Transverse colon (tissue), 4 donors: ENCODE data around the gene PCGF6. TPM values are rescaled to one million over a fixed set of nuclear protein-coding genes. Genes with fewer than 3 reads are reported as not detected.

ENCODE experiments used
- DNase-seq: peaks from one replicate; pipeline ENCODE4 v3.0.0-alpha.2; 2019
- H3K27ac ChIP-seq, 4 donors: fragments of 200-600 bp; sonication (generic); 2 replicates each; pipeline ENCODE4 v1.5.1; 2016 to 2018; ENCODE audit warnings: inconsistent platforms in 4 of 4
- H3K27me3 ChIP-seq: fragments of 200-600 bp; sonication (generic); 2 replicates; pipeline ENCODE4 v1.5.1; 2017; ENCODE audit warnings: inconsistent platforms
- H3K36me3 ChIP-seq, 4 donors: fragments of 200-600 bp; sonication (generic); 2 replicates each; pipeline ENCODE4 v1.5.1; 2017 to 2019; ENCODE audit warnings: inconsistent platforms in 4 of 4
- H3K4me1 ChIP-seq, 4 donors: fragments of 200-600 bp; sonication (generic); 2 replicates each; pipeline ENCODE4 v1.5.1; 2017 to 2020; ENCODE audit warnings: inconsistent platforms in 4 of 4
- H3K4me3 ChIP-seq, 4 donors: fragments of 200-600 bp; sonication (generic); 1 replicate in 1 of 4; 2 replicates in 3 of 4; pipeline versions ENCODE4 v1.5.1 to v1.6.1; 2017 to 2019; ENCODE audit warnings: inconsistent platforms in 4 of 4
- H3K9me3 ChIP-seq, 2 donors: fragments of 200-600 bp; sonication (generic); 2 replicates each; pipeline ENCODE4 v1.5.1; 2017 to 2019; ENCODE audit warnings: inconsistent platforms in 2 of 2
- CTCF ChIP-seq, 5 experiments: fragments of 200-600 bp in 3 of 5; fragments of 450-650 bp in 2 of 5; sonication (generic) in 3 of 5; IDR thresholded peaks; 1 replicate in 2 of 5; 2 replicates in 3 of 5; pipeline ENCODE4 v1.5.1; 2016 to 2017; ENCODE audit warnings: antibody characterized with exemption in 5 of 5, inconsistent platforms in 3 of 5, mild to moderate bottlenecking in 2 of 5, moderate library complexity in 1 of 5
- EP300 ChIP-seq: sonication (generic); formaldehyde crosslinking; IDR thresholded peaks from one replicate; pipeline ENCODE4 v1.6.1; 2017; ENCODE audit warnings: antibody characterized with exemption, low read depth
- POLR2A ChIP-seq: fragments of 450-650 bp; IDR thresholded peaks from one replicate; pipeline ENCODE4 v1.6.1; 2016; ENCODE audit warnings: antibody characterized with exemption, mild to moderate bottlenecking, moderate library complexity
- POLR2AphosphoS5 ChIP-seq, 3 donors: sonication (generic); formaldehyde crosslinking; IDR thresholded peaks; one replicate each; pipeline ENCODE4 v1.6.1; 2016; ENCODE audit warnings: antibody characterized with exemption in 3 of 3
- WGBS, 2 donors: methylation state at CpG; one replicate each; pipeline ENCODE4 v1.1.5; 2018; ENCODE audit warnings: low coverage in 1 of 2; 5-methylcytosine and 5-hydroxymethylcytosine counted together
- in situ Hi-C, 4 donors: fragments of 200-750 bp; cut with MboI; loops; one replicate each; pipeline versions ENCODE4 v1.15.0 to v1.15.1; 2017; ENCODE audit warnings: low sequenced_read_pairs in 3 of 4, low pct_ligation_motif_present in 1 of 4, low pct_unique_long_range_greater_than_20kb in 1 of 4
- intact Hi-C: fragments of 100-400 bp; cut with DNase I; formaldehyde crosslinking; loops from one replicate; pipeline ENCODE4 v1.15.1; 2023; ENCODE audit warnings: low total_unique reads
- total RNA-seq, 4 donors: library from RNA; depleted of rRNA; stranded (reverse); fragments of >200 nt; gene quantifications; one replicate each; pipeline ENCODE4 v1.1.0, GENCODE V29; 2016

PCGF6 gene
- total RNA-seq: 10 to 100 TPM in 3 of 4 donors, 1 to 10 TPM in 1; 5.9 to 44.5 (median 21.6) TPM

GRCh38 chr10:103350517-103351260 is at the start of gene PCGF6:
PCGF6 (minus strand) TSS chr10:103351140; CDS start chr10:103351066, 74 bp downstream.
- DNase-seq: peak; percentile 81
- TF ChIP-seq POLR2AphosphoS5 (IDR thresholded peaks at IDR 0.05): peak in 1 of 3 donors; percentile 13
- no peak for TF ChIP-seq CTCF (IDR thresholded peaks at IDR 0.05)
- in situ Hi-C loops (no loop called here), intact Hi-C loops (no loop called here)
- no peaks in the 10 kb centered on the region for H3K9me3 ChIP-seq
- peak within 1 kb of the TSS; percentile 85 to 90 (median 88) for H3K27ac ChIP-seq
- peak within 1 kb of the TSS; percentile 70 to 93 (median 82) for H3K4me3 ChIP-seq
- peaks cover 0 to 19% (median 10%) of the 10 kb centered on the region in 4 donors for H3K4me1 ChIP-seq
- WGBS, 2 donors: 1% methylated on average over 45 of the region's 82 CpGs; no CpG with 5 or more reads in 1 of the 2 donors
- H3K27me3 ChIP-seq: no peaks in the 10 kb centered on the region
- peaks cover 0 to 23% (median 5%) of the 10 kb centered on the region in 4 donors for H3K36me3 ChIP-seq

GRCh38 chr10:103397191-103397825 is 46.4 kb upstream of the PCGF6 start:
- no peaks in the 10 kb centered on the region for H3K9me3 ChIP-seq
- in situ Hi-C loops: no loop called here
- TF ChIP-seq POLR2AphosphoS5 (IDR thresholded peaks at IDR 0.05) (no peak), CTCF (IDR thresholded peaks at IDR 0.05) (no peak), POLR2A (no peak), EP300 (no peak)
- H3K4me1 ChIP-seq: peaks cover 9 to 41% (median 32%) of the 10 kb centered on the region in 4 donors
- H3K27me3 ChIP-seq: no peaks in the 10 kb centered on the region
- H3K36me3 ChIP-seq: peaks cover 0 to 21% (median 3%) of the 10 kb centered on the region in 4 donors
- H3K4me3 ChIP-seq: peak overlapping the region; percentile 77 to 99 (median 88)
- peak overlapping the region in 3 of 4 donors; percentile 90 to 97 (median 91) for H3K27ac ChIP-seq
- 33 to 47% methylated on average over 4 to 19 of the region's 19 CpGs for WGBS, 2 donors
- intact Hi-C loops: no loop called here
- DNase-seq: no peak

- H3K4me3 ChIP-seq: peak overlapping the region; percentile 77 to 99 (median 88)
- peak overlapping the region; percentile 90 to 97 (median 93) for H3K27ac ChIP-seq
- H3K9me3 ChIP-seq: no peaks in the 10 kb centered on the region
- H3K27me3 ChIP-seq: no peaks in the 10 kb centered on the region
- no peak for DNase-seq
- intact Hi-C loops: no loop called here
- TF ChIP-seq EP300: no peak
- TF ChIP-seq POLR2A: no peak
- no peak for TF ChIP-seq POLR2AphosphoS5 (IDR thresholded peaks at IDR 0.05)
- no peak for TF ChIP-seq CTCF (IDR thresholded peaks at IDR 0.05)
- in situ Hi-C loops: no loop called here
- WGBS, 2 donors: 0 to 1% methylated on average over 1 to 8 of the region's 8 CpGs
- H3K4me1 ChIP-seq: peaks cover 9 to 41% (median 32%) of the 10 kb centered on the region in 4 donors
- H3K36me3 ChIP-seq: peaks cover 0 to 19% (median 4%) of the 10 kb centered on the region in 4 donors
Observed at GRCh38 chr10:103396789-103397087, 45.8 kb upstream of the PCGF6 start.

GRCh38 chr10:103396067-103396788 is 45.3 kb upstream of the PCGF6 start, which contains the start of the genes ATP5MK and PDCD11:
ATP5MK (minus strand) TSS chr10:103396475; CDS start chr10:103392457, 4,018 bp downstream.
PDCD11 (plus strand) TSS chr10:103396626; CDS start chr10:103398427, 1,801 bp downstream.
- H3K9me3 ChIP-seq: no peaks in the 10 kb centered on the region
- WGBS, 2 donors: 0 to 7% methylated on average over 3 to 53 of the region's 56 CpGs
- TF ChIP-seq CTCF (IDR thresholded peaks at IDR 0.05) (peak in 1 of 5 experiments; percentile 25), POLR2AphosphoS5 (IDR thresholded peaks at IDR 0.05) (peak; percentile 83 to 92 (median 87)), POLR2A (peak; percentile 85), EP300 (no peak)
- peak; percentile 98 for DNase-seq
- H3K4me1 ChIP-seq: peaks cover 9 to 41% (median 32%) of the 10 kb centered on the region in 4 donors
- peak within 1 kb of the TSS; percentile 77 to 99 (median 88) for H3K4me3 ChIP-seq
- H3K27me3 ChIP-seq: no peaks in the 10 kb centered on the region
- H3K36me3 ChIP-seq: peaks cover 0 to 19% (median 7%) of the 10 kb centered on the region in 4 donors
- intact Hi-C loops (no loop called here), in situ Hi-C loops (no loop called here)
- H3K27ac ChIP-seq: peak within 1 kb of the TSS; percentile 90 to 97 (median 93)
